ENCODE data around the gene DNAH9.

The DNAH9 gene

DNA sequence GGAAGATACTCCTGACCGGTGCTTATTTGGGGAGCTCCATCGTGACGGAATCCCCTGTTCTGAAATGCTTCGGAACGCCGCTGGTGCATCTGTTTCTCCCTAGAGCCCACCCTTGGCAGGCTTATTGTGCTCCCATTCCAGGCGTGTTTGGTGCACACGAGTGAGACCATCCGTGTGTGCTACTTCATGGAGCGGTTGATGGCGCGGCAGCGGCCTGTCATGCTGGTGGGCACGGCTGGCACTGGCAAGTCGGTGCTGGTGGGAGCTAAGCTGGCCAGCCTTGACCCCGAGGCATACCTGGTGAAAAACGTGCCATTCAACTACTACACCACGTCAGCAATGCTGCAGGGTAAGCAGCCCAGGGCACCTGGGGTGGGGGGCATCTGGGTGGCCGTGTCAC, 170.7 kb downstream of the DNAH9 start:
- no peak for DNase-seq

DNA sequence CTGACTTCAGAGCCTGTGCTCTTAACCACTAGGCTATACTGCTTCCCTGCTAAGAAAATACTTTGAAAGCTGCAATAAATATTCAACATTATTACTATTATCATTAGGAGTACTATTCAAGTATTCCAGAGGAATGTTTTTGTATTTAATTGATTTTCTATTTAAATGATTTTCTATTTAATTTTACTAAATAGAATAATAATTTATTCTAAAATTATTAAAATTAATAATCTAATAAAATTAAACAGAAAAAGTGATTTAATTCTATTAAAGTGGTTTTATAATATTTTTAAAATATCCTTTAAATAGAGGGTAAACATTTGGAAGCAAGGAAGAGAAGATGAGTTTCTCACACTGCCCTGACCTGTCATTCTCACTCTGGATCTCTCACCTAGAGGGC, 173.8 kb downstream of the DNAH9 start:
- no peak for DNase-seq

DNA sequence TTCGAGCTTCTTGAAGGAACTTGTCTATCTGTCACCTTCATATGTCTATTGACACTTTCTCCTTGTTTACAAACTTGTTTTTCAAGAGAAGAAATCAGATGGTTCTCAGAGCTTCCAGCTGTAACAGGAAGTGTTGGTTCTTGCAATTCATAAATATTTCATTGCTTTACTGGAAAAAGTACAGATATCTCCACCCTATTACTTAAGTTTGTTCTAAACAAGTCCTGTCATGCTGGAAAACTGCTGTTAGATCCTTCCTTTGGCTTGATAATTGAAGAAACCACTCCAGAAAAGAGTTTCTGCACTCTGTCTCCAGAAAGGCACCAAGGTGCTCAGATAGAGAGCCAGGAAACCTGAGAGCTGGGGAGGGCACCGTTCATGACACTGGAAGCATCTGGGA, 181.6 kb downstream of the DNAH9 start:
- DNase-seq, result no peak

DNA sequence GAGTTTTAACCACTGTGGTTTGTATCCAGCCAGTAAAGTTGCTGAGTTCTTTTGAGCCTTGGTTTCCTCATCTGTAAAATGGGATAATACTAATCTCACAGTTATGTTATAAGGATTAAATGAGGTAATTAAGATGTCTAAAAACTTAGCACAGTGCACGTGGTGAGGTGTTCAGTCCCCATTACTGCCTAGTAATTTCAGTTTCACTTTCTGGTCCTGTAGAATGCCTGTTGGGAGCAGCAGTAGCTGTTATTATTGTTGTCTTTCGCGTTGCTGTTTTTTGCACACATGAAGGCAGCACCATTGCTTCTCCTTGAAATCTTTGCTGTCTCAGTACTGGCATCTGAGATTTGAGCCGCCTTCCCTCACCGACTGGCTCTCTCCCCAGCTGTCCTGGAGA, 182.4 kb downstream of the DNAH9 start:
- DNase-seq, result no peak

DNA sequence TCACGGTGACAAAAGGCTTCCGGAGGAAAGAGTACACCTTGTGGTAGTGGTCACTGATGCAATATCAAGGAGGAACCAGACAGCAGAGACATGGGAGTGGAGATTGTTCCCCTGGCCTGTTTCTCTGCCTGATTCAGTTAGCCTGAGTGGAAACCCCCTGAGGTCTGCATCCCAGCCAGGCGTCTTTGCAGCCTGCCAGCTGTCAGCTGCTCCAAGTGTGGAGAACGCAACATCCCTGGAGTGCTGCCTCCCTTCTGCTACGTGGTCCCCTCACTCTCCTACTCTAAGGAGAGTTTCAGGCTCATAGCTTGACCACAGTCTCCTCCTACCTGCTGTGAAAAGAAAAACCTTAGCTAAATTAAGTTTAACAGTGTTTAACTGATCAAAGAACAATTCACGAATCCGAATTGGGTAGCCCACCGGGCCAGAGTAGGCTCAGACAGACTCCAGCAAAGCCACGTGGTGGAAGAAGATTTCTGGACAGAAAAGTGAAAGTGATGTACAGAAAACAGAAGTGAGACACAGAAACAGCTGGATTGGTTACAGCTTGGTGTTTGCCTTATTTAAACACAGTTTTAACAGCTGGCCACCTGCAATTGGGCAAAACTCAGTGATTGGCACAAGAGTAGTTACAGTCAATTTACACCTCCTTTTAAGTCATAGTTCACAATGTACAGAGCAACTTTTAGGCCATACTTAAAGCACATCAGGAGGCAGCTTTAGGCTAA, 188.6 kb downstream of the DNAH9 start:
- no peak for DNase-seq

GRCh38 chr17:11795906-11796305, 197.6 kb downstream of the DNAH9 start:
- peak in 1 of 2 donors; percentile 9 for DNase-seq

GRCh38 chr17:11797803-11798202, 199.5 kb downstream of the DNAH9 start:
- DNase-seq, result no peak

DNA sequence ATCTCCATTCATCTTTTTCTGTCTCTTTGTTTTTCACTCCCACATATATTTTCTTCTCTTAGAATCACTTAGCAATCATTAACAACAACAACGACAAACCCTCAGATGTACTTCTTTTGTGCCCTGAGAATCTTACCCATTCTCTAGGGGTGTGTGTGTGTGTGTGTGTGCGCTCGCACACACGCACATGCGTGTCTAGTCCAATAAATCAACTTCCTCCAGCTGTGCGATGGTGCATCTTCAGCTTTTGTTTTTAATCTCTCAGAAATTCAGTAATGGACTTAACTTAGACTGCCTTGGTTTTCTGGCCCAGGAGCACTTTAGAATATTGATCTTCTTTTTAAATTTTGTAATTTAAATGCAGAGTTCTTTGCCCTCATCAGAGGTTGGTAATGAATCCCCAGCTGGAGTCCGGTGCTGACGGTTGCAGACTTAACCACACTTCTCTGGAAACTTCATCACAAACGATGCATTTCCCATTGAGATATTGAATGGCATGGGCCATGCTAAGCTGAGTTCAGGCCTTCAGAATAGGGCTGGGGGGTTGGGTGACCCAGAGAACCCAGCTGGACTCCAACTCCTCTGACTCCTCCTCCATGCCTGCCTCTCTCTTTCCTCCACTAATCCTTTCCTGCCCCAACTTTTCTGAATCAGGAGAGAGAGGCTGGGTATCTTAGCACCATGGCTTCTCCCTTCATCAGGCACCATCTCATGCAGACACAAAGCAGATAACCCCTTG, 205.1 kb downstream of the DNAH9 start:
- no peak for DNase-seq

DNA sequence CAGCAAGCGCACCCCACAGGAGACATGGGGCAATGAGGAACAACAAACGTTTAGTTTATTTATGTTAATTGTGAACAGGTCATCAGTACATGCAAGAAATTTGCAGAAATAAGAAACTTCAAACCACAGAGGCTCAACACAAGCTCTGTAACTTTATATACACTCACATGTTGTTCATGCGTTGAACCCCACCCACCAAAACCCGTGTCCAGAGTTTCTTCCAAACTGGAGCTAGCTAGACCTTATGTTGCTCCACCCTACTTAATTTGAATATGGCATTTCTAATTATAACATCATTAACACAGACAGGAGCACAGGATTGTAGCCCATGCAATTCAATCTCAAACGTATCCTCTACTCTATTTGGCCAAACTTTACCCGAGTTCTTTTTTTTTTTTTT, 206.9 kb downstream of the DNAH9 start:
- DNase-seq, result no peak

- no peak for DNase-seq
Observed at GRCh38 chr17:11805952-11806351, 207.7 kb downstream of the DNAH9 start.

DNA sequence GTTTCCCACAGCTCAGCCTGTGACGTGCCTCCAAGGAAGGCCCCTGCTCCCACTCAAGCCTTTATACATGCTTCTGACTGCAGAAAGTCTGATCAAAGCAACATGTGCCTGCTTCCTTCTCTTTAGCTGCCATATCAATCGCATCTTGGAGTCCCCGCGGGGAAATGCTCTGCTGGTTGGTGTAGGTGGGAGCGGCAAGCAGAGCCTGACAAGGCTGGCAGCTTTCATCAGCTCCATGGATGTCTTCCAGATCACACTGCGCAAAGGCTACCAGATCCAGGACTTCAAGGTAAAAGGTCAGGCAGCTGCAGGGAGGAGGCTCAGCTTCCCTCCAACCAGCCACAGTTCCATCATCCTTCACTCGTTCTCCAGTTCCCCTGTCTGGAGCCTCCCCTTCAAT, 209.3 kb downstream of the DNAH9 start:
- no peak for DNase-seq

DNA sequence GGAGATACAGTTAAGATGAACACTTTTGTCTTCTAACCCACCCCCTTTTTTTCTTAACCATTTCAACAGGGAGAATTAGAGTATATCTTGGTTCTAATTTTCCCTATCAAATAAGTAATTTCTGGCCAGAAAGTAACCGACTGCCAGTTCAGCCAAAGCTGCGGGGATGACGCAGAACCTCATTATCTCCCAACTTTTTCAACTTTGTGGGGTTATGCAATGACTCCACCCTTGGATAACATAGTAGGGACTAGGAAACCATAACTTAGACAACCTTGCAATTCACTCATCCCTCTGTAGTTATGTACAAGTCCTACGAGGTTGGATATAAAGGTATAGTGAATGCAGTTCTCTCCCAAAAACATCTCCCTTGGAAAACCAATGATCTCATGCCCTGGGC, 215.0 kb downstream of the DNAH9 start:
- DNase-seq, result no peak

- DNase-seq, result no peak
Observed at GRCh38 chr17:11813871-11814270, 215.6 kb downstream of the DNAH9 start.

DNA sequence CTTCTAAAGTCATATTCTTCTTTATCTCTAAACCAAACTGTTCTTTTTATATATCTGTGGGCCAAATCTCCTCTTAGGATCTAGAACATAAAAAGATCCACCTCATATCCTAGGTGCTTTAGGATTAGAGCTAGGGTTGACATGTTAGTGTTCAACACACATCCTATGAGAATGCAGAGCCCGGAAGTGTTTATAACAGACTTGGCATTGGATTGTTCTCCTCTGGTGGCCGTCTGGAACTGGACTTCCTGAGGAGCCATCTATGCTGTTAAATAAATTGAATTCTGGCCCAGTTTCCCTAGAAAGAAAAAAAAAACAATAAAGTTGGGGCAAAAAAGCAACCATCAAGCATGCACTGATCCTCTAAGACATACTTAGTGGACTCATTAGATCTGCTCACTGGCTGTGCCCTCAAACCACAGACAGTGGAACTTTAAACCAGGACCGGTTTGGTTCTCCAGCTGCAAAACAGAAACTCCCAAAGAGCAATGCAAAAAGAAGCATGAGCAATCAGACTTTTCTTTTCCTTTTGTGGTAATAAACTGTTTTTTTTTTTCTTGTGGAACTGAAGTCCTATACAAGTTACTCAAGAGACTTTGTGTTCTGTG, 216.5 kb downstream of the DNAH9 start:
- no peak for DNase-seq

- no peak for DNase-seq
Observed at GRCh38 chr17:11816409-11816808, 218.1 kb downstream of the DNAH9 start.

DNA sequence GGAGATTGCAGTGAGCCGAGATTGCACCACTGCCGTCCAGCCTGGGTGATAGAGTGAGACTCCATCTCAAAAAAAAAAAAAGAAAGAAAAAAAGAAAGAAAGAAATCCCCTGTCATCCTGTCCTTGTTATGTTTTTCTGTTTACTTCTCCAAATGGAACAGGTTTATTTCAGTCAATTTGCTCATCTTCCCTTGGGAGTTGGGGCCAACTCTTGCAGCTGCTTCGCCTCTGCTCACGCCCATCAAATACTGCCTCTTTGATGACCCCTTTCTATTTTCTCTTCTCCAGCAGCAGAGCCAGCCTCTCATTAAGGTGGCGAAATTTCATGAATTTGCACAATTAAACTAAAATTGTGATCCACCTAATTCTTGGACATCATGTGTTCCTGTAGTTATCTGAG, 225.6 kb downstream of the DNAH9 start:
- DNase-seq, result no peak

- DNase-seq, result no peak
Observed at GRCh38 chr17:11825572-11826209, 227.4 kb downstream of the DNAH9 start.

- DNase-seq, result no peak
Observed at GRCh38 chr17:11832401-11833137, 234.3 kb downstream of the DNAH9 start.

DNA sequence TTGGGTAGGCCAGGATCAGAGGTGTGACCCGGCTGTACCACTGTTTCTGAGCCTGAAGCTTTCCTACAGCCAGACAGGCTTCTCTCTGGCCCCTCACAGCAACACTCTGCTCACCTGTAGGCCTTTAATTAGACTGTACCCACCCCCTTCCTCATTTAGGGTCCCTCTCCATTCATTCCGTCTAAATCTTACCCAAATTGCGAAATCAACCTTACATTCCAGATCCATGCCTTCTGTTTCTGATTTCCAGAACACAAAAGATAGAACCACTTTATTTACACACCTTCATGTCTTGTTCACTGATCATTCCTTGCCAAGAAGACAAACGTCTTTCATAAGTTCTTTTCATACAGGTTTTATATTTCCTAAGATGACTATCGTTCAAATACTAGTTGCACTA, 238.2 kb downstream of the DNAH9 start:
- DNase-seq, result no peak

DNA sequence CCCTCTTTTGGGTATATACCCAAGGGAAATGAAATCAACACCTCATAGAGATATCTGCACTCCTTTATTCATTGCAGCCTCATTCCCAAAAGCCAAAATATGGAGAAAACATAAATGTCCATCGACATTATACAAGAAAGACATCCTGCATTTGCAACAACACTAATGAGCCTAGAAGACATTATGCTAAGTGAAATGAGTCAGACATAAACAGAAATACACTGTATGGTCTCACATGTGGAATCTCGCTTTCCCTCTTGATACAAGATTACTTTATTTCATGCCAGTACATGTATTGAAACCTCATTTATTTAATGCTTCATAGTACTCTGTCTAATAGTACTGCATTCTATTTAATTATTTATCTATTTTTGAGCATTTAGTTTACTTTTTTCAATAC, 241.8 kb downstream of the DNAH9 start:
- DNase-seq, result no peak

GRCh38 chr17:11840831-11841230, 242.6 kb downstream of the DNAH9 start:
- DNase-seq, result no peak

DNA sequence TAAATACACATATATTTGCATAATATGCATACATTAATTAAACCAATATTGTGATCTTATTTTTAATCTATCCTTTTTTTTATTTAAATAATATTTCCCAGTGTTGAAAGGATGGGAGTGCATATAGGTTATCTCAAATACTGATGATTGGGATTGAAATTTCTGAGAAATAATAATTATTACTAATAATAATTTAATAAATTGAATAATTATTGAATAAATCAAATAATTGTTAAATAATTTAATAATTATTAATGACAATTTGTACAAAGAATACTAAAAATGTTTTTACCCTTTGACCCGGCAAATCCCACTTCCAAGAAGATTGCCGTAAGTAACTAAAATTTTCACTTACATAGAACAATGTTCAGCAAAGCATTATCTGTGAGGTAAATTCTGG, 250.1 kb downstream of the DNAH9 start:
- no peak for DNase-seq

DNA sequence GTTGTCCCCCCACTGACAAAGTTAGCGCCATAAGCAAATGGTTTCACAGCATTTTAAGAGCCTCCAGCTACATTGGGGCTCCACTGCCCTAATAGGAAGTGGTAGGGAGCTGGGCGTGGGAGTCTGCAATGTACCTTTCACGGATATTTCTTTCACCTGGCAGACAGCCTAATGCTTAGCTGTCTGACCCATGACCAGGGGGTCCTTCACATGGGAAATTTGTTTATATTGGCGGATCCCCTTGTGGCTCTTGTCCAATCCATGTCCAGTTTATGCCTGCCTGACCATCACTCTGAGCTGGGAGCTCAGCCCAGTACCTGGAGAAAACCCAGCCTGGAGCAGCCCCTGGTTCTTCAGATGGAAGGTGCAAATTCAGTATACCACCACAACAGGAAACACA, 254.0 kb downstream of the DNAH9 start:
- DNase-seq, result no peak

Data from hippocampal formation (tissue), 2 donors.